DMS53 treated with DMSO at 0.1 percent for 48 hours (cell line): Measurements from ENCODE around the gene CCNH.

Experiments used
- DNase-seq: peaks from one replicate; lab custom pipeline; 2025; ENCODE audit not compliant: unreplicated experiment; lab: John Stamatoyannopoulos, UW

CCNH gene

GRCh38 chr5:87361536-87362213 lies 51.1 kb downstream of the CCNH start:
- DNase-seq = no peak

- DNase-seq = no peak
Observed at GRCh38 chr5:87361031-87361445, 51.7 kb downstream of the CCNH start.

GRCh38 chr5:87360132-87360531 lies 52.6 kb downstream of the CCNH start:
- no peak for DNase-seq

- DNase-seq = no peak
Observed at GRCh38 chr5:87359106-87359505, 53.6 kb downstream of the CCNH start.

GRCh38 chr5:87354496-87354895 lies 58.2 kb downstream of the CCNH start:
- no peak for DNase-seq

GRCh38 chr5:87347841-87348240 lies 64.9 kb downstream of the CCNH start:
- no peak for DNase-seq

- no peak for DNase-seq
Observed at GRCh38 chr5:87347272-87347671, 65.5 kb downstream of the CCNH start.
